RWPE1 (cell line): ENCODE measurements around the gene GP2.

Source experiments
- CTCF ChIA-PET: fragments of 350-600 bp; sonication (Branson Sonifier 250); formaldehyde crosslinking; extraction: SDS; loops from one replicate; lab custom pipeline; 2021; lab: Yijun Ruan, JAX
- POLR2A ChIA-PET: fragments of 400-600 bp; formaldehyde crosslinking; extraction: SDS; loops from one replicate; lab custom pipeline; 2020; ENCODE audit warnings: antibody characterized with exemption; ENCODE audit not compliant: low non-redundant PET; lab: Yijun Ruan, JAX
- DNase-seq: peaks from one replicate; pipeline ENCODE4 v3.0.0; 2012; ENCODE audit warnings: low spot score
- H3K27ac ChIP-seq: fragments of 450-650 bp; 2 replicates; pipeline ENCODE4 v1.5.1; 2017
- TF ChIP-seq, protein P1 (sequence below): fragments of 450-650 bp; conservative IDR thresholded peaks from 2 replicates; pipeline ENCODE4 v1.5.1; 2017; ENCODE audit warnings: low read depth, mild to moderate bottlenecking

GP2 gene

GRCh38 chr16:20263138-20263855 is 64.0 kb downstream of the GP2 start:
- POLR2A ChIA-PET = no interaction called here
- CTCF ChIA-PET = interaction anchor here (0.8 kb wide), 1 partner anchor 37 kb away, joined by 3 read pairs; no protein-coding TSS in a partner anchor
- TF ChIP-seq, protein P1, sequence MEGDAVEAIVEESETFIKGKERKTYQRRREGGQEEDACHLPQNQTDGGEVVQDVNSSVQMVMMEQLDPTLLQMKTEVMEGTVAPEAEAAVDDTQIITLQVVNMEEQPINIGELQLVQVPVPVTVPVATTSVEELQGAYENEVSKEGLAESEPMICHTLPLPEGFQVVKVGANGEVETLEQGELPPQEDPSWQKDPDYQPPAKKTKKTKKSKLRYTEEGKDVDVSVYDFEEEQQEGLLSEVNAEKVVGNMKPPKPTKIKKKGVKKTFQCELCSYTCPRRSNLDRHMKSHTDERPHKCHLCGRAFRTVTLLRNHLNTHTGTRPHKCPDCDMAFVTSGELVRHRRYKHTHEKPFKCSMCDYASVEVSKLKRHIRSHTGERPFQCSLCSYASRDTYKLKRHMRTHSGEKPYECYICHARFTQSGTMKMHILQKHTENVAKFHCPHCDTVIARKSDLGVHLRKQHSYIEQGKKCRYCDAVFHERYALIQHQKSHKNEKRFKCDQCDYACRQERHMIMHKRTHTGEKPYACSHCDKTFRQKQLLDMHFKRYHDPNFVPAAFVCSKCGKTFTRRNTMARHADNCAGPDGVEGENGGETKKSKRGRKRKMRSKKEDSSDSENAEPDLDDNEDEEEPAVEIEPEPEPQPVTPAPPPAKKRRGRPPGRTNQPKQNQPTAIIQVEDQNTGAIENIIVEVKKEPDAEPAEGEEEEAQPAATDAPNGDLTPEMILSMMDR = no peak
- no peak for DNase-seq
- H3K27ac ChIP-seq = no peak overlapping the region

GRCh38 chr16:20262248-20262647 is 65.1 kb downstream of the GP2 start:
- no peak overlapping the region for H3K27ac ChIP-seq
- TF ChIP-seq, protein P1 = no peak
- ChIA-PET POLR2A (no interaction called here), CTCF (no interaction called here)
- no peak for DNase-seq

GRCh38 chr16:20260215-20261009 is 66.9 kb downstream of the GP2 start:
- TF ChIP-seq, protein P1 = no peak
- CTCF ChIA-PET = no interaction called here
- no peak for DNase-seq
- POLR2A ChIA-PET = no interaction called here
- H3K27ac ChIP-seq = no peak overlapping the region
